HUDEP-2 (cell line): ENCODE measurements around the gene TEKT5.
A peak's percentile ranks its signal among the peaks of the same experiment; 100 is the strongest.
"Not testable (repeated sequence)": the region's sequence is repeated elsewhere in the genome, so short reads cannot be mapped to it uniquely, and the experiment has no call there.

ENCODE experiments used
- DNase-seq, 76 experiments: peaks; one replicate each; lab custom pipeline; 2025; ENCODE audit not compliant: unreplicated experiment in 76 of 76; lab: John Stamatoyannopoulos, UW

Gene TEKT5

DNA sequence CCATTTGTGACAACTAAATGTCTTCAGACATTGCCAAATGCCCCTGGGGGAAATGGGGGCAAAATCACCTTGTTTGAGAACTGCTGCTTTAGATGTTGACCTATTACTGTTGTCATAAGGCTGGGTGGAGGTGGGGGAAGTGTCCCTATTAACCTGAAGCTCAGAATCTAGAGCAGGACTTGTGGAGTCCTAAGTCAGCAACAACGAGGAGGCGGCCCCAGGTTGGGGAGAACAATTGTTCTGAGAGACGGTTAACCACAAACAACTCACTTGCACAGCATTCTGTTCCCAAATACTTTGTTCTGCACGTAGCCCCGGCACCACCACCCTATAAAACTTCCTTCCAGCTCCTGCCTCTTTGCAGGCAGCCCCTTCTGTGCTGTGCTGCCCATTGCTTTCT lies 32.5 kb downstream of the TEKT5 start:
- no peak for DNase-seq

DNA sequence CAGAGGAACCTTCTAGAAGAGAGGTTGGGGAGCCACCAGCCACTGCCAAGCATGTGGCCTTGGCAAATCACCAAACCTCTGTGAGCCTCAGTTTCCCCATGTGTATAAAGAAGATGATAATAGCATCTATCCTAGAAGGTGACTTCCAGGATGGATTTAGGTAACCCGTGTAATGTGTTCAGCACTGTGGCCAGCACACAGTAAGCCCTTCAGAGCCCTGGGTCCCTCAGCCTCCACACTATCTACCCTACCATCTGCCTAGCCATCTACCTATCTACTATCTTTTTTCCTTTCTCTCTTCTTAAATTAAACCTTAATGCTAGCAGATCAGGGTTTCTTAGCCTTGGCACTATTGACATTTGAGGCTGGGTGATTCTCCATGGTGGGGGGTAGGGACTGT lies 33.0 kb downstream of the TEKT5 start:
- no peak for DNase-seq

DNA sequence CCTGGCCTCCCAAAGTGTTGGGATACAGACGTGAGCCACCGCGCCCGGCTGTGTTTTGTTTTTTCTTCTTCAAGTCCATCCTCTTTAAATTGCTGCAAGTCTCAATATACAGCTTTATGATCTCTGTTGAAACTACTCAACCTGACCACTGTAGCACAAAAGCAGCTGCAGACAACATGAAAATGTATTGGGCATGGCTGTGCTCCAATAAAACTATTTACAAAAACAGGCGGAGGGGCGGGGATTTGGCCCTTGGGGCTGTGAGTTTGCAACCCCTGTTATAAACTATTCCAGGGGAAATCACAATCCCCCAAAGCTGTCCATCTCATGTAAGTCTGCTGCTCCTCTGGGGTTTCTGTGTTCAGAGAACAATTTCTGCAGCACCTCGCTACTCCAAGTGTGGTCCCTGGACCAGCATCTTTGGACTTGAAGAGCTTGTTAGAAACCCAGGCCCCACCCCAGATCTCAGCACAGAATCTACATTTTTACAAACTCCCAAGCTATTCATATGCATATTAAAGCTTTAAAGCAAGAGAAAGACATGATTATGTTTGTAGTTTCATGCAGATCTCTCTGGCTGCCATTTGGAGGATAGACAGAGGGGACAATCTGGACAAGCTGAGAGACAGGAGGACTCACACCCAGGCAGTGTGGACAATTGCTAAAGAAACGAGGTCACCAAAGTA lies 33.6 kb downstream of the TEKT5 start:
- no peak for DNase-seq

DNA sequence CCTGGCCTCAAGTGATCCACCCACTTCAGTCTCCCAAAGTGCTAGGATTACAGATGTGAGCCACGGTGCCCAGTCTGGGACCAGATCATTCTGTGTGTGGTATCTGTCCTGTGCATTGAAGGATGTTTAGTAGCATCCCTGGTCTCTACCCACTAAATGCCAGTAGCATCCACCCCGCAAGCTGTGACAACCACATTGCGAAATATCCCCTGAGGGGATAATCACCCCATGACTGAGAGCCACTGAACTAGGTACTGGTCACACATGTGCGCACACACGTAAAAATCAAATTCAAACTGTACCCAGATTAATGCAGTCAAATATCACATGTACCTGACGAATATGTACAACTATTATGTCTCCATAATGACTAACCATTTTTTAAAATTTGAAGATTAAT lies 35.8 kb downstream of the TEKT5 start:
- no peak for DNase-seq

DNA sequence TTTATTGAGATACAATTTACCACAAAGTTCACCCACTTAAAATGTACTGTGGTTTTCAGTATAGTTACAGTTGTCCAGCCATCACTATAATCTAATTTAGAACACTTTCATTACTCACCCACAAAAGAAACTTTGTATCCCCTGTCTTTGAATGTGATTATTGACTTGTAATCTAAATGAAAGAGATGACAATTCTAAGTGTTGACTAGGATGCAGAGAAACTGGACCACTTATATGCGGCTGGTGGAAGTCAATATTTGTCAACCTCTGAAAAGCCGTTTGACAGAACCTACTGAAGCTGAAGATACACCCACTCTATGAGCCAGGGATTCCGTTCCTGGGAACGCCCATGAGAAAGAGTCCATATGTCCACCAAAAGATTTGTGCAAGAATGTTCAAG lies 36.8 kb downstream of the TEKT5 start:
- no peak for DNase-seq

DNA sequence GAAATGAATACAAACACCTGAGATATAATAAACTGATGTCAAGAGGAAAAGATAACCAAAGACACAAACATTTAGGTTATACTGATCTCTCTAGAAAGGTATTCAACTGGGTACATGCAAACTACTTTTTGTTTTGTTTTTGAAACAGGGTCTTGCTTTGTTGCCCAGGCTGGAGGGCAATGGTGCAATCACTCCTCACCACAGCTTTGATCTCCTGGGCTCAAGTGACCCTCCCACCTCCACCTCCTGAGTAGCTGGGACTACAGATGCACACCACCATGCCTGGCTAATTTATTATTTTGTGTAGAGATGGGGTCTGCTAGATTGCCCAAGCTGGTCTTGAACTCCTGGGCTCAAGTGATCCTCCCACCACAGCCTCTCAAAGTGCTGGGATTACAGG lies 38.1 kb downstream of the TEKT5 start:
- DNase-seq: no peak

DNA sequence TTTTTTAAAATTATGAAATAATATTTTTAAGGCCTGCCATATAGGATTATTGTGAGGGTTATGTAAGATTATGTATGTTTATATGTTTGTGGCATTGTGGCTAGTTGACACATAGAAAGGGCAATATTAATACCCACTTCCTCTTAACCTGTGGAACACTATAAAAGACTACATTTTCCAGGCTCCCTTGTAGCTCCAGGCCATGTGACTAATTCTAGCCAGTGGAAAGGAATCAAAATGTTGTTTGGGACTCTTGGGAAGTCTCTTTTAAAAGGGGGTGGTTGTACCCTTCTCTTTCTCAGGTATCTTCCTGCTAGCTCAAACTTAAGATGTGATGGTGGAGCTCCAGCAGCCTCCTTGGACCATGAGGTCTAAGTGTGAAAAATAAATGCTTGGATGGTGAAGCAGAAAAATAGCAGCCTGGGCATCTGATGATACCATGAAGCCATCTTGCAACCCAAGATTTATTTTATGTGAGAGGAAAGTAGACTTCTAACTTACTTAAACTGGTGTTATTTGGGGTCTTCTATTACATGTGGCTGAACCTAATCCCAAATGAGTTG lies 39.2 kb downstream of the TEKT5 start:
- DNase-seq: no peak

DNA sequence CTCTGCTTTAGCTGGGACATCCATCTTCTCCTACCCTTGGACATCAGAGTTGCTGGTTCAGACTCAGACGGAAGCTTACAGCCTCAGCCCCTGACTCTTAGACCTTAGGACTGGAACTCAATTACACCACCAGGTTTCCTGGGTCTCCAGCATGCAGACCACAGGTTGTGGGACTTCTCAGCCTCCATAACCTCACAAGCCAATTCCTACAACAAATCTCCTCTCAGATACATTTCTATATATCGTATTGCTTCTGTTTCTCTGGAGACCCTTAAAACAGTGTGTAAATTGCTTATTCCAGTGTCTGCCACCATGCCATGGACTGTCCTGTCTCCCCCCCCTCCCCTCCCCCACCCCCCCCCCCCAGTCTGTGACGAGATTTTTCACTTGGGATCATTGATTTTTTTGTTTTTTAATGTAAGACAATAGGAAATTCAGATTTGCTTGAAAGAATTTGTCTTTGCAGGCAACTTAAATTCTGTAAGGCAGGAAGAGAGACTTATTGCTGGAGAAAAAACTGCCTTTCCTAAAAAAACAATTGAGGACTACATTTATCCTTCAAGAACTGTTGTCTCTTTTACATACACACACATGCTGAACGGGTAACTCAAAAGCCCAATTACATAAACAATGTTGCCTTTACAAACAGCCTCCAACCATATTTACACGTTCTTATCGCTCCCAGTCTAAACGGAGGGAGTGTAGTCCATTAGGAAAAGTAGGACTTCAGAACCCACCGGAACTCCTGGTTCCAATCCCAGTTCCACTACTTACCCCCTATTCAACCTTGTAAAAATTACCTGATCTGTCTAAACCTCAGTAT lies 39.9 kb downstream of the TEKT5 start:
- no peak for DNase-seq

DNA sequence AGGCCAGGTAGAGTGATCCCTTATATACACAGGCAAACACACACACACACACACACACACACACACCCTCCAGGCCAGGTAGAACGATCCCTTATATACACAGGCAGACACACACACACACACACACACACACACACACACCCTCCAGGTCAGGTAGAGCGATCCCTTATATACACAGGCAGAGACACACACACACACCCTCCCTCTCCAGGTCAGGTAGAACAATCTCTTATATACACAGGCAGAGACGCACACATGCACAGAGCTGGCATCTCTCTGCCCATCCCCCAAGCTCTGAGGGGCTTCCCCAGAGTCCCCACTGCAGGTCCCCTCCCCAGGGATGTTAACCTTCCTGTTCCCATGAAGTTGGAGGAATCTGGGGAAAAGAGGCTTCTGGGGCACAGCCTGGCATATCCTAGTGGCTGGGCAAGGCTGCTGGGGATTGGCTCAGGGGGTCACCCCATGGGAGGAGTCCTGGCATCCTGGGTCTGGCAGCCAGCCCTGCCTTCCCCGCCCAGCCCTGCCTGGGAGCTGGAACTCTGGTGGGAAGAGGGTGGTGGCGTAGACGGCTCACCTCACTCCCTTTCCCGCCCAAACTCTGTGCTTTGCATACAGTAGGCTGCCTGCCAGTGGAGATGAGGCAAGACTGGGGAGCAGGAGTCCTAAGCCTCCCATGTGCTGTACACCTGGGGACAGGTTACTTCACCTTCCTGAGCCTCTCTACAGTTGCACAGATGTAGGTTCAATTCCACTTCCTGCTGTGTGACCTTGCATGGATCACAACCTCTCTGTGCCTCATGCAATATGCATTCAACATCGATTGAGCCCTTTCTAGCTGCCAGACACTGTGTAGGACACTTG lies 41.8 kb downstream of the TEKT5 start:
- DNase-seq: peak in 5 of 76 experiments; percentile 1 to 30 (median 9)

DNA sequence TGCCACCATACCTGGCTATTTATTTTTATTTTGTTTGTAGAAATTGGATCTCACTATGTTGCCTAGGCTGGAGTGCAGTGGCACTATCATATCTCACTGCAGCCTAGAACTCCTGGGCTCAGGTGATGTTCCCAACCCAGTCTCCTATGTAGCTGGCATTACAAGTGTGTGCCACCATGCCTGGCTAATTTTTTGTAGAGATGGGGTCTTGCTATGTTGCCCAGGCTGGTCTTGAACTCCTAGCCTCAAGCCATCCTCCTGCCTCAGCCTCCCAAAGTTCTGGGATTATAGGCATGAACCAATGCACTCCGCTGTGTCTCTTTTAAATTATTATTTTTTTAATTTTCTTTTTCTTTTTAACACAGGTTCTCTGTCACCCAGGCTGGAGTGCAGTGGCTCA lies 45.6 kb downstream of the TEKT5 start:
- DNase-seq: not testable (repeated sequence)

DNA sequence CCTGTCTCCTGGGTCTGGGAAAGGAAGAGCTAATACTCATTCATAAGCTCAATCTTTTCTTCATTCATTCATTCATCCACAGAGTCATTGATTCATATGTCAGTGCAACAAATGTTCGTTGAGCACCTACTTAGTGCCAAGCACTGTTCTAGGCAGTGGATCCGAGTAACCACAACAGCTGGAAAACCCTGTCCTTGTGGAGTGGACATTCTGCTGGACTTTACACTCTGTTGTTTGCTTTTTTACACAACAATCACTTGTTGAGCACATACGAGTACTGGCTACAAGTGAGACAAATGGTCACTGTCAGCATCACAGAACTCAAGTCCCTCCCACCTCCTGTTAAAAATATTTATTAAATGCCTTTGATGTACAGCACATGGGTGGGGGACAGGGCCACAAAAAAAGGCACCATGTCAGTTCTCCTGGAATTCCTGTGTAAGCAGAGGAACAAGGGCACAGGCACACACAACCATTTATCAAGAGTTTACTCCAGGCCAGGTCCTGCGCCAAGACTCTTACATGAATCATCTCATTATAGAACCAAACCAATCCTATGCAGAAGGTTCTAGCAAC lies 46.9 kb downstream of the TEKT5 start:
- no peak for DNase-seq

DNA sequence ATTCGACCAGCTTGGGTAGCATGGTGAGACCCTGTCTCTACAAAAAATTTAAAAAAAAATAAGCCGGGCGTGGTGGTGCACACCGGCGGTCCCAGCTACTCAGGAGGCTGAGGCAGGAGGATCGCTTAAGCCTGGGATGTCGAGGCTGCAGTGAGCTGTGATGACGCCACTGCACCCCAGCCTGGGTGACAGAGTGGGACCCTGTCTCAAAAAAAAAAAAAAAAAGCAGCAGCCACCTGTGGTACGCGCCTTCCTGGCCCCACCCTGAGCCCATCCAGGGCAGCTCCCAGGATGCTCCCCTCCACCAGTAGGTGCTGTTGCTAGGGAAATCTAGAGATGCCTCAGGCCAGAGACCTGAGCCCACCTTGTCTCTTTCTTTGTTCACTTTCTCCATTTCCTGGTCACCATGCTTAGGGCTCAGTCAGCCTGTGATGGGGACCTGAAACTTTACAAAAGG lies 47.4 kb downstream of the TEKT5 start:
- DNase-seq: no peak

DNA sequence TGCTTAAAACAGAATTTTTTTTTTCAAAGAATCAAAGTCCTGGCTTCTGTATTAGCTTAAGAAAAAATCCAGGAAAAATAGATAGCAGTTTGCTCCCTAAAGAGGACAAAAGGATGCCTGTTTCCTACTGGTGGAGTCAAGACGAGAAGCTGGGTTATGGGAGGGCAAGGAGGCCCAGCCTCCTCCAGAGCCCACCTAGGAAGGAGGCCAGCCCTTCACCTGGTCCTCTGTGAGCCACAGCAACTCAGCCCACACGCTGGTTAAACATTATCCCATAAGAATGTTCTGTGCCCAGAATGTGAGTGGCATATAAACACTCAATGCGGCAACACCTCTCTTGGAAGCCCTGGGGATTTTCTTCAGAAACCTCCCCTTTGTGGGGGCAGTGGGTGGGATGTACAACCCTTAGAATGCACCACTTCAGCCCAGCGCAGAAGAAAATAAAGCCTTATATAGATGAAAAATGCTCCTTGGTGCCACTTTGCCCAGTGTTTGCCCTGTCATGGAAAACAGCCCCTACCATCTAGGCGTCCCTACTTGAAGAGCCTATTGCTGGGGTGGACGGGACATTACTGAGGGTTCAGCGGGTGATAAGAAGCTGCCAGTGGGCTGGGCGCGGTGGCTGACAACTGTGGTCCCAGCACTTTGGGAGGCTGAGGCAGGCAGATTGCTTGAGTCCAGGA lies 48.0 kb downstream of the TEKT5 start:
- DNase-seq: peak in 3 of 76 experiments; percentile 6 to 12 (median 6)

DNA sequence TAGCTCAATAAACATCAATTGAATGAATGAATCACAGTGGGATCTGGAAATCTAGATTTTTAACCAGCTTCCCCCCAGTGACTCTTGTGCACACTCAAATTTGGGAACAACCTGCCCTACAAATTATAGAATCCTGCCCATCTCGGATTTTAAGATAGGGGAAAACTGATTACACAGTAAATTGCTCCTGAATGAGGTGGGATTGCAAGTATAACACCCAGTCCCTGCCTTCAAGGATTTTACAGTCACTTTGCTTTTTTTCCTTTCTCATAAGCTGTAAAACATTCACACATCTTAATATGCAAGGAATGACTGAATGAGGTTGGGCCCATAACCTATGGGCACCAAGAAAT lies 48.5 kb downstream of the TEKT5 start:
- no peak for DNase-seq

DNA sequence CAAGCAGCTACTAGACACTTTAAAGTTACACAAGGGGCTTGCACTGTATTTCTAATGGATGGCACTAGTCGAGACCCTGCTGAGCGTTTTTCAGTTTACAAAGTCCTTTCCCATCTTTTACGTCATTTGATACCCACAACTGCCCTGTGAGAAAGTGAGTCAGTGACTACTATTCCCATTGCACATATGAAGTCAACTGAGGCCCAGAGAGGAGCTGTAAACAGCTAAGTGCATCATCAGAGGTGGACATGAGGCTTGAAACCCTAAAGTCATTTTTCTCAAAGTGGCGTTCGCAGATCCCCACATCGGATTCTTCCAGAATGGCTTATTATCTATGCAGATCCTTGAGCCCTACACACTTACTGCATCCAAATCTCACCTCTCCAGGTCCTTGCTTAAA lies 50.6 kb downstream of the TEKT5 start:
- DNase-seq: no peak

DNA sequence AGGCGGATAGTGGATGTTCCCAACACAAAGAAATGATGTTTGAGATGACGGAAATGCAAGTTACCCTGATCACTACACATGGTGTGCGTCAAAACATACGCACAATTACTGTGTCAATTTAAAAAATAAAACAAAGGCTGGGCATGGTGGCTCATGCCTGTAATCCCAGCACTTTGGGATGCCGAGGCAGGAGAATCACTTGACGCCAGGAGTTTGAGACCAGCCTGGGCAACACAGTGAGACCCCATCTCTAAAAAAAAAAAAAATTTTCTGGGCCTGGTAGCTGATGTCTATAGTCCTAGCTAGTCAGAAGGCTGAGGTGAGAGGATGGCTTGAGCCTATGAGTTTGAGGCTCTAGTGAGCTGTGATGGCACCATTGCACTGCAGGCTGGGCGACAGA lies 51.8 kb downstream of the TEKT5 start:
- no peak for DNase-seq

DNA sequence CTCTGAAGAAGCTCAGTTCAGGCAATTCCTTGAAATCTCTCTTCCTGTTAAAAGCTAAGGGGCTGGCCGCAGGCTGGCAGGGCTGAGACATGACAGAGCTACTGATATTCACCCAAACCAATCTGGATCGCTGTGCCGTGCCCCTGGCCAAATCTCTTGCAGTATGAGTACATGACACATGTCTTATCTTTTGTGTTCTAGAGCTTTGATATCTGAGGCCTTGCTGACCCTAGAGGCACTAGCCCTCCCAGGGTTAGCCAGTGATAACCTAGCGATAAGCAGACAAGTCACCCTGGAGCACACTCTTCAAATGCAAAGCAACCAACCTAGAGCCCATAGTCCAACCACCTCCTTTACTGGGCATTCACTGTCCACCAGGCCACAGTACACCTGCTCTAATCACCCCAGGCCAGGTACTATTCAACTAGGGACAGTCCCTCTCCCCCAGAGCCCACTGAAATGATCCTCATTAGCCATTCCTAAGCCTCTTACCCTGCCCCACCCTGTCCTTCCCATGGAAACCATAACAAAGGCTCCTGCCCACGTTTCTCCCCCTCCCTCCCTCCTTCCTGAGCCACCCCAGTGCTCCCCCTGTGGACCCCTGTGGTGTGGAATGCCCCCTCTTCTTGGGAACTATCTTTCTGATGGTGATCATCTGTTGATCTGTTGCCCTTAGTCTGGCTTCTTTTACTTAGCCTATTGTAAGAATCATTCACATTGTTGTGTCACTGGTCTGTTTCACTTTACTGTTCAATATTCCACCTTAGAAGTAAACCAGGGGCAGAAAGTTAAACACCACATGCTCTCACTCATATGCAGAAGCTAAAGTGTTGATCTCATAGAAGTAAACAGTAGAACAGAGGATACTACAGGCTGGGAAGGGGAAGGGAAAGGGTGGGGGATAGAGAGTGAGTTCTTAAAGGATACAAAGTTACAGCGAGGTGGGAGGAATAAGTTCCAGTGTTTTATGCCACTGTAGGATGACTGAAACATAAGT lies 52.5 kb downstream of the TEKT5 start:
- peak in 69 of 76 experiments; percentile 5 to 75 (median 41) for DNase-seq

DNA sequence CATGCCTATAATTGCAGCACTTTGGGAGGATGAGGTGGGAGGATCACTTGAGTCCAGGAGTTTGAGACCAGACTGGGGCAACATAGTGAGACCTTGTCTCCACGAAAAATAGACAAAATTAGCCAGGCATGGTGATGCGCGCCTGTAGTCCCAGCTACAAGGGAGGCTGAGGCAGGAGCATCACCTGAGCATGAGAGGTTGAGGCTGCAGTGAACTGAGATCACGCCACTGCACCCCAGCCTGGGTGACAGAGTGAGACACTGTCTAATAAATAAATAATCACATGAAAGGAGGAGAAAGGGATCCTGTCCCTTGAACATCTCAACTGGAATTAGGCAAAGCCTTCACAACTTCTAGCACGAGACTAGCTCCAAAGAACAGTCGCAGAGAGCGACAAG lies 53.2 kb downstream of the TEKT5 start:
- DNase-seq: no peak

DNA sequence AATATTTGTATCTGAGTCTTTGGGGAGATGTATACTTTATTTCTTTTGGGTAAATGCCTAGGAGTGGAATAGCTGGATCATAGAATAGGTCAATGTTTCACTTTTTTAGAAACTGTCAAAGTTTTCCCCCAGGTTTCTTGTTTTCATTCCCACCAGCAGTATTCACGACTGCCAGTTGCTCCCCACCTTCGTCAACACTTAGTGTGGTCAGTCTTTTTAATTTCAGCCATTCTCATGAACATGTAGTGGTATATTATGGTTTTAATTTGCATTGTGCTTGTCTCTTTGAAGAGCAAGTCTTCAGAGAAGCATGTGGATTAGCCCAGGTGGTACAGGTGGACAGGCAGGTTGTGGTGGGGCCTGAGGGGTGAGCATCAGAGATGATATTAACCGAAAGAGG lies 53.8 kb downstream of the TEKT5 start:
- DNase-seq: no peak
